CD4-positive, alpha-beta T cell treated with Interleukin-4 for 4 hours (primary cell): ENCODE data around the gene ANOS1.
"Not testable (repeated sequence)": the region's sequence is repeated elsewhere in the genome, so short reads cannot be mapped to it uniquely, and the experiment has no call there.

ENCODE experiments used
- DNase-seq: peaks from one replicate; pipeline ENCODE4 v3.0.0-alpha.2; 2020

Gene ANOS1, protein sequence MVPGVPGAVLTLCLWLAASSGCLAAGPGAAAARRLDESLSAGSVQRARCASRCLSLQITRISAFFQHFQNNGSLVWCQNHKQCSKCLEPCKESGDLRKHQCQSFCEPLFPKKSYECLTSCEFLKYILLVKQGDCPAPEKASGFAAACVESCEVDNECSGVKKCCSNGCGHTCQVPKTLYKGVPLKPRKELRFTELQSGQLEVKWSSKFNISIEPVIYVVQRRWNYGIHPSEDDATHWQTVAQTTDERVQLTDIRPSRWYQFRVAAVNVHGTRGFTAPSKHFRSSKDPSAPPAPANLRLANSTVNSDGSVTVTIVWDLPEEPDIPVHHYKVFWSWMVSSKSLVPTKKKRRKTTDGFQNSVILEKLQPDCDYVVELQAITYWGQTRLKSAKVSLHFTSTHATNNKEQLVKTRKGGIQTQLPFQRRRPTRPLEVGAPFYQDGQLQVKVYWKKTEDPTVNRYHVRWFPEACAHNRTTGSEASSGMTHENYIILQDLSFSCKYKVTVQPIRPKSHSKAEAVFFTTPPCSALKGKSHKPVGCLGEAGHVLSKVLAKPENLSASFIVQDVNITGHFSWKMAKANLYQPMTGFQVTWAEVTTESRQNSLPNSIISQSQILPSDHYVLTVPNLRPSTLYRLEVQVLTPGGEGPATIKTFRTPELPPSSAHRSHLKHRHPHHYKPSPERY

DNA sequence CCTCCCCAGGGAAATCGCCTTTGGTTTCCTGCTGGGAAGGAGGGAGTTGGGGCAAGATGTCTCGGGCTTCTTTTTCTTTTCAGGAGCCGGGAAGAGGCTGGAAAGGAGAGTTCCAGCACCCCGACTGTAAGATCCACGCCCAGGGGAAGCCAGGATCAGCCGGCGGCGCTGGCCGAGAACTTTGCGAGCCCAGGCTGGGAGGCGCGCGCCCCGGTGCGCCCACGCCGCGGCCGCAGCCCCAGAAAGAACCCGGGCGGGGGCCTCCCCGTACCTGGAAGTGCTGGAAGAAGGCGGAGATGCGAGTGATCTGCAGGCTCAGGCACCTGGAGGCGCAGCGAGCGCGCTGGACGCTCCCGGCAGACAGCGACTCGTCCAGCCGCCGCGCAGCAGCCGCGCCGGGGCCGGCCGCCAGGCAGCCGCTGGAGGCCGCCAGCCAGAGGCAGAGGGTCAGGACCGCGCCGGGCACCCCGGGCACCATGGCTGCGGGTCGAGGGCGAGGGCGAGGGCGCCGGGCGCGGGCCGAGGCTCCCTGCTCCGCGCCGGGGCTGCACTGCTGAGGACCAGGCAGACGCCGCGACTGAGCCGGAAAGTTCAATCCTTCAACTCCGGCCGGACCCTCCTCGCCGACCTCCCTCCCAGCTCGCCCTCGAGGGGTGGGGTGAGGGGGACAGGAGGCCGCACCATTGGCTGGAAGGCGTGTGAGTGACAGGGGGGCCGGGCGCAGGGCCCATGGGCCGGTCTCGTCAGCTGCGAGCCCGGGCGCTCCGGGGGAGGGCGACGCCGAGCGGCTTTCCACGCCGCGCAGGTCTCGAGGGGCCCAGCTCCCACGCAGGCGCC, at the start of gene ANOS1:
Gene ANOS1, minus strand, starts transcription at position 579 of the 837 bp plus-strand sequence. Its CDS starts 101 bp downstream, at position 478.
- DNase-seq, result no peak

DNA sequence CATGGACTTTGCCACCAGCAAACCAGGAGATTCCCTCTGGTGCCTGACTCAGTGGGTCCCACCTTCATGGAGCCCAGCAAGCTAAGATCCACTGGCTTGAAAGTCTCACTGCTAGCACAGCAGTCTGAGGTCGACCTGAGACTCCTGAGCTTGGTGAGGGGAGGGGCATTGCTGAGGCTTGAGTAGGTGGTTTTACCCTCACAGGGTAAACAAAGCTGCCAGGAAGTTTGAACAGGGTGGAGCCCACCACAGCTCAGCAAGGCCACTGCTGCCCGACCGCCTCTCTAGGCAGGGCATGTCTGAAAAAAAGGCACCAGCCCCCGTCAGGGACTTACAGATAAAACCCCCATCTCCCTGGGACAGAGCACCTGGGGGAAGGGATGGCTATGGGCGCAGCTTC, 41.2 kb upstream of the ANOS1 start:
- no peak for DNase-seq

DNA sequence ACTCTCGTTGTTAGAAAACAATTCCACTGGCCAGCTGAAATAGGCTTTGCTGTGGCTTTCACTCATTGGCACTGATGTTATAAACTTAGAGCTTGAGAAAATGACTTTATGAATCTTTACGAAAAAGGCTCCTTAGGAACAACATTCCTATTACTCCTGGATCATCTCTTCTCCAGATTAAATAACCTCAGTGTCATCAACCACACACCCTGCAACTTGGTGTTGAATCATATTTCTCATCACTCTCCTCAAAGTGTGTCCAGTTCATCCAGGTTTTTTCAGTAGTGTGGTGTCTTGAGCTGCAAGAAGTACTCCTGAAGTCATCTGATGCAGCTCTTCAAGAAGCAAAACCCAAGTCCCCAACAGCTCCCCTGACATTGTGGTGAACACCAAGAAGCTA, 28.1 kb upstream of the ANOS1 start:
- DNase-seq, result no peak

DNA sequence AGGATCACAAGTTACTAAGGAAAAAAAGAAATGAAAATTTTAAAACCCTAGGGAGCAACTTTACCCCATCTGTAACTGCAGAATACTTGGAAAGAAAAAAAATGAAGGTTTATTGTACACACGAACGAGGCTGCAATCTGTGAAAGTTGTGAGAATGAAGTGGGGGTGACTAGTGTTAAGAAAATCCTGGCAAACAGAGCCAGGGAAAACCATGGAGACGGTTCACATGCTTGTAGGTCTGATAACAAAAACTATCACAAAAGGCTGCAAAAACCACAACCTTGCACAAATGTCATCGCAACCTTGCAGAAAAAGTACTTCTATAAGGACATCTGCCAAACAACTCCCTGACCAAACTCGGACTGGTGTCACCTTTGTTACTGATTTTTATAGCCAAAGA, 26.8 kb upstream of the ANOS1 start:
- DNase-seq, result not testable (repeated sequence)

DNA sequence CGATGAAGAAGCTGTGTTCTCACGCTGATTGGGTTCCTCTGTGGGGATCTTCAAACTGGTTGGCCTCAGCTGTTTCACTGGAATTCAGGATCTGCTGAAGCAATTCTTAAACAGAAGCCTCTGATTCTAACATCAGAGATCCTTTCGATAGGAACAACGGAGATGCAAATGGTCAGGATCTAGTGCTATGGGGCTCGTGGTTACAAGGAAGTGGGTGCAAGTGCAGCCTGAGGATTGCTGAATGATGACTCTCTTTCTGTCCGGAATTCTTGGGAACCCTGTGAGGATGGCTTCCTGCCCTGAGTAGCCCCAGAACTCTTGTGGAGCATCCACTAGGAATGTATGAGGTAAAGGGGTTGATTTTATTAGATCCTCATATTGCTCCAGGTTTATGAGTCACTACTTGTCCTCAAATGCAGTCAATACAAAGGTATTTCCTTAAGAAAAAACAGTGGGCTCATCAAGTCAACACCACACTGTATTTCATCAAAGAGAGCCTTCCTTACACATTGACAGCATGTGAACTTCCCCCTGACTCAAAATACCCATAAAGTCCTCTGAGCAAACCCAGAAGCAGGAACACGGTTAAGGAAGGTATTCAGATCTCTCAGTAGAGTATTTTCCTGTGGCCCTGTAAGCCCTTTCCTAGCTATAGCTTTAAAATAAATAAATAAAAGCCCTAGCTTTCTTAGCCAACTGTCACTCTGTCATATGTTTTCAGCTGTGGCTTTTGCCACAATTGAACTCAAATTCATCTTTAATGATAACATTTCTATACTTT, 25.9 kb upstream of the ANOS1 start:
- not testable (repeated sequence) for DNase-seq

DNA sequence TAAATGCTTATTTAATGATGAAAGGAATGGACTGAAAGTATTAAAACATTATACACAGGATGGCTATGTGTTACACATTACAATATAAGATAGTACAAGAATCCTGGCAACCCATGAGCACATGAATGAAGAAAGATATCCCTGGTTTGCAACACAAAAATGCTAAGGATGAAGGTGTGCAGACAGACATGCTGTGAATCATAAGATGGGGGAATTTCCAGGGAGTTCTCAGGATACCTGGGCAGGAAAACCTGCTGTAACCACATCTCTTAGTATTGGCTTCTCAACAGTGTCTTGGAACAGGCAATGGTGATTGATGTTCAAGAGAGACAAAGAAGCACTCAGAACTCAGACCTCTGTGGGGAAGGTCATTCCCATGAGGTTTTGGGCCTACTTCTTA, 23.9 kb upstream of the ANOS1 start:
- no peak for DNase-seq

DNA sequence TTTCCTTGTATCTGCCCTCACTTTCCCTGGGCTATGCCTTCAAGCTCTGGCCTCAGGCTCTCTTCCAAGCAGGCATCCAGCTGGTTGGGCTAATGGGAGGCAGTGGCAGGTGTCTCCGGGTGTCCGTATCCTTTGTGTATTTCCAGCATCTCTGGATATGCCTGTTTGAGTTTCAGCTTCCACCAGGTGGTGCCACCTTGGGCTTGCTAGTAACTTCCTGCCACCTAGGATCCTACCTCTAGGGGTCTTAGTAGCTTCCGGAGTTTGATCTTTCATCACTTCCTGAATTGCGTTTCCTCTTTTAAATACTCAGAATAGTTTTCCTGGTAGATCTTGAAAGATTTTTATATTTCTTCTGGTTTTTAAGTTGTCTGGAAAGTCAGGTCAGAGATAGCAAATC, 23.2 kb upstream of the ANOS1 start:
- DNase-seq, result no peak

DNA sequence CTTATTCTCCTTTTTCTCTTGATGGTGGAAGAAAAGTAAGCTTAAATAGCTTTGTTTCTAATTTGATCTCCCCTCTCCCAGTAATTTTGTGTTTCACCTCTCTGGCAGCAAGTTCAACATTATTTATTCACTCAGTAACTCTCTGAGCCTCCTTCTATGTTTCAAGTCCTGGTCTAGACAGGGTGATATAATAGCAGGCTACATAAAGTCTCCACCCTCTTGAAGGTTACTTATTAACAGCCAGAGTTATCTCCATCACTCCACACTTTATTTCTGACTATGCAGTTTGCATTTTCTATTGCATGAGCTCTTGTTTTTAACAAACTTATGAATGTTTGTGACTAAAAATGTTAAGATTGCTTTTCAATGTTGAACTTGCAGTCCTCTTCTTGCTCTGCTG, 17.8 kb upstream of the ANOS1 start:
- no peak for DNase-seq

DNA sequence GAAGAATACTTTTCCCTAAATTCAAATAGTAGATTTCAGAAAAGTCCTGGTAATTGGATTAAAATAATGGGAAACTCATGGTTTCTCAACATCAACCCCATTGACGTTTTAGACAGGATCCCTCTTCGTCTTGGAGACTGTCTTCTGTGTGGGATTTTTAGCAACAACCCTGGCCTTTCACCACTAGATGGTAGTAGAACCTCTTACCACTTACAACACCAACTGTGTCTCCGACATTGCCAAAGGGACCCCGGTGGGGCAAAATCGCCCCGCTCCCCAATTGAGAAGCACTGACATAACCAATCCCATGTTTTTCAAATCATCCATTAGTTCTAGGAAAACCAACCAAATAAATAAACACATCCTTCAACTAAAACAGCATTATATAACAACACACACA, 16.9 kb upstream of the ANOS1 start:
- DNase-seq, result peak; percentile 11

DNA sequence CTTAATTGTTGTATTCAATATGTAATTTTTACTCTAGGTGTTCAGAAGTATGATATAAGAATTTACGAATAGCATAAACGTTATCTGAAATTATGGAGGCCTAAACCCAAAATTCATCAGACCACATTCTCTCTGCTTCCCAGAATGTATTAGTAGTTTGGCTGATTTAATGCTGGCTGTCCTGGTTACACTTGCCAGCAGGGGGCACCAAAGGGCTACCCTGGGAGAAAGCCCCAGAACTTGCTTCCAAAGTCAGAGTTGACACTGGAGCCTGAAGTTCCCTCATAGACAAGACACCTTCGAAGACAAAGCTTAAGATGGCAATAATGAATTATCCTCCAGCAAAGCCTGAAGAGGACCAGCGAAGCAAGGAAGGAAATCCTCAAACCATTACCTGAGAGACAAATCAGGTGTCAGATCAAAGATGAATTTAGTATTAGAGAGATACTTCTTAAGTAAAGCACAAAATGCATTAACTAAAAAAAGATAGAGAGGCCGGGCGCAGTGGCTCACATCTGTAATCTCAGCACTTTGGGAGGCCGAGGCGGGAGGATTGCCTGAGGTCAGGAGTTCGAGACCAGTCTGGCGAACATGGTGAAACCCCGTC, 11.3 kb upstream of the ANOS1 start:
- DNase-seq, result peak; percentile 24

DNA sequence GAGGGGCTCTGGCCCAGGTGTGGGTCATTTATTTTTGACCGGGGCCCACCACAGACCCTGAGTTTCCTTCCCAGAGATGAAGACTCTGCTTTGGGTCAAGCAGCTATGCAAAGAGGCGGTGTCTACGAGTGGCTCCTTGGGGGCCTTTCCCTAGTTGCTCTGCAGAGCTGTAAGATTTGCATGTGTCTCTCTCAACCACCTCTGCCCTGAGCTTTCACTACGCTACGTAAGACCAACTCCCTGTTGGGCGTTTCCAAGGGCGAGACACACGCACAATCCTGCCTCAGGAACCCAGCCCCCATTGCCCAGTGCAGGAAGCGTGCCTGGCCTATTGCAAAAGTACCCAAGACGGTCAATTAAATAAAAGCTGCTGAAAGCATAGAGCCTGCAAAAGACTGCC, 10.0 kb upstream of the ANOS1 start:
- DNase-seq, result no peak

DNA sequence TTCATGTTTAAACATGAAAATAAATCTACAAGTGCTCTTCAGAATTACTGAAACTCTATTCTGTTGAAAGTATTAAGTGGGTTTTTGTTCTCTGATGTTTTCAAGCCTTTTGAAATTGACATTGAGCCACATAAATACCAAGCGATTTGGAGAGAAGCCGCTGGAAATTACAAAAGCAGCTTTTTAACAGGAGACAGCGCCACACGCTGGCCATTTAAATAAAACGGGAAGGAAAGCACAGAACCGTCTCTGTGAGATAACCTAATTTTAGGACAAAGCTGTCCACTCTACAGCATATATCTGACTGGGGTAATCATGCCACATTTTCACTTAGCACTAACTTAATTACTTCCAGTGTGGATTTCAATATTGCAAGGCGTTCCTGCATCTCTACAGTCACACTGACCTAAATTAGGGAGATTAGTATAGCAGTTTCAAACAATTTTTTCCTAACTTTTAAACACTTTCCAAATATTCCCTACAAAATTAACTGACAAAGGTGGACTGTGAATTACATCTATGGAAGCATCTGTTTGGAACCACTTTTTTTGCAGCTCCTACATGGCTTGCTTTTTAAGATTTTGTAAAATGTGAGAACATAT, 6.8 kb upstream of the ANOS1 start:
- peak; percentile 17 for DNase-seq

DNA sequence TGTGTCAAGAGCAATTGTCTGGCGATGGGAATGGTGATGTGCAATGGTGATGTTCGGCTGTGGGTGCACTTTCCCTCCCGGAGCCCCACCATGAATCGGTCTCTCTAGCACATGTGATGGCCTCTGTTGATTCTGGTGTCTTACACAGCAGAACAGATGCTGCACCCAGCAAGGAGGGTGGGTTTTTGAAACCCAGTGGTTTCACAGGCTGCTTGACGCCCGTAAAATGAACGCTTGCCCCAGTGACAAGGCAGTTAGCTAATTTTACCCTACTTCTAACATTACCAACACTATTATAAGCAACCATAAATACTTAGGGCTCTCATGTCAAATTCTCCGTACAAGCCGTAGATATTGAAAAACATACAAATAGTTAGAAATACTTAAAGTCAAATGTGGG, 5.9 kb upstream of the ANOS1 start:
- DNase-seq, result no peak

DNA sequence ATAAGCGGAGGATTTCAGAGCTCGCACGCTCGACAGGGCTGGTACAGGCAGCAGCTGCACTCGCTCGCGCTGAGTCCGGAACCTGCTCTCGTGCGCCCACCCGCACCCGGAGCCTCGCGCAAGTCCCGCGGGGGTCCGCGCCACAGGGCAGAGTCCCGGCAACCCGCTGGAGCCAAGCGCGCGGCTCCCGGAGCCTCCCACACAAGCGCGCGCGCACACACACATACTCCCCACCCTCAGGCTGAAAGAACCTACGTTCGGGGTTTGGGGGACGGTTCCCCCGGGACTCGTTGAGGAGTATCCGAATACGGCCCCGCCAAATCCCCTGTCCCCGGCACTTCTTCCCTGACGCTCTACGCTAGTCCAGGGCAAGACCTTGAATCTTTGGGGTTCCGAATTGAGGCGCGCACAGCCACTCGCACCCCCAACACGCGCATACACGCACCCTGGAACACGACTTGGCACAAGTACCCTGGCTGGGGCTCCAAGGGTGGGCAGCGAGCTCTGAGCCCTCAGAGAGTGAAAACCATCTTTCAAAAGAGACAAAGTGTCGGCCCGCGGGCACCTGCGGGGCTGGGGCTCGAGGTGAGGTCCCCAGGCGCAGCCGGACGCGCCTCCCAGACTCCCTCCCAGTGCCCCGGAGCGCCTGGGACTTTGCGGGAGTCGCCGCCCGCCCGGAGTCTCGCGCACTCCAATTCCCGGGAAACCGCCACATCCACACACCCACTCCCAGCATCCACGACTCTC, 952 bp downstream of the ANOS1 start:
- no peak for DNase-seq

DNA sequence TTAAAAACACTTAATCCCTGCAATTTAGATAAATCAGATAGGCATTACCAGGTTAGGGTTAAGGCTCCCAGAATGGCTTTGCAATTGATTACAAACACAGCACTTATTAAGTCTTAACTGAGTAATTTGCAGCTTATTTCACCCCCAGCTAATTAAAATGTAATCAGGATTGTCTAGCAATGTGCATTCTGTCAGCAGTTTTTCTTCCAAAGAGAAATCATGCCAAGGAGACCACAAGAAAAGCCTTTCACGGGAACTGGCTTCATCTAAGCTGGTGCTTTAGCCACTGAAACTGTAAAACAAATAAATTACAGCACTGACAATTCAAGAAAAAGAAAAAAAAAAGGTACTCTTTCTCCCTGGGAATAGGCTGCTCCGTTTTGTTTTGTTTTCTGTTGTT, 2.1 kb downstream of the ANOS1 start:
- DNase-seq, result no peak

DNA sequence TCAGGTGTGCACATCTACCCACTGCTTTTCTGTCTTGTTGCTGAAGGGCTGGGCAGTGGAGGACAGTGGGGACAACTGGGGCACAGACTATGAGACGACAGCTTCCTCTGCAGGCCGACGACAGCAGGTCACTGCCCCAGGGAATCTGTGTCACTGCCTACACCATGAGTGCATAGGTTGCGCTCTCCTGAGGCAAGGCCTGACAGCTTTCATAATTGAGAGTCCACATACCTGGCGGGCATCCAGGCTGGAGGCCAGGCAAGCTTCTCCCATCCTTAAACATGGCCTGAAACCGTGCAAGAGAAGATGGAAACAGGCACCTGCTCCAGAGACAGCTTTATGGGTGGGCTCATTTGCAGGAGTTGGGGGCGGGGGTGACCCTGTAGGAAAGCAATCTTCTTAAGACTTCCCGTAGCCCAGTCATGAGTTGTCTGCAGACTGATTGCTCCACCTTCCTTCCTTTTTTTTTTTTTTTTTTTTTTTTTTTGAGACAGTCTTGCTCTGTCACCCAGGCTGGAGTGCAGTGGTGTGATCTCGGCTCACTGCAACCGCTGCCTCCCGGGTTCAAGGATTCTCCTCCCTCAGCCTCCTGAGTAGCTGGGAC, 2.9 kb downstream of the ANOS1 start:
- no peak for DNase-seq

DNA sequence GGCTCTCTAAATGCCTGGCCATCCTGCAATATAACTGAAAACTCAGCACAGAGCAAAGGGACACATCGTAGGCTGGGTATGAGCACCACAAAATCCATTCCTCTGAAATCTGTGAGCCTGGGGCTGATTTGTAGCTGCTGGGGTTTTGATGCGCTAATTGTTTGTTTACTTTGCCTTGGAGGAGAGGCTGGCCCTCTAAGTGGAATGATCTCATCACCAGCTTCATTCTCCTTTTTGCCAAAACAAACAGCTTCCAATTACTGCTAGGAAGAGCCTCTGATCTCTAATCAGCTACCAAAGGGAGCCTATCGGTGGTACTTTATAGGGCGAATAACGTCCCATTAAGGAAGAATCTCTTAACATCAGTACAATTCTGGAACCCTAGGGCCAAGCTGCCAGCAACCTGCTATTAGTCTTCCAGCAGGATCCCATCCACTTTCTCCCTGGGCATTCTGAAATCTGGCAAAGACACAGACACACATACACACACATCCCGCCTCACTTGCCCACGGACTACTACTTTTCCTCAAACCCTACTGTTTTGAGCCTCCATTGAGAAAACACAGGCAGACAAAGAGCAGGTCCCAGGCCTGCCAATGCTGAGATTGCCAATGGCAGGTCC, 5.8 kb downstream of the ANOS1 start:
- no peak for DNase-seq

DNA sequence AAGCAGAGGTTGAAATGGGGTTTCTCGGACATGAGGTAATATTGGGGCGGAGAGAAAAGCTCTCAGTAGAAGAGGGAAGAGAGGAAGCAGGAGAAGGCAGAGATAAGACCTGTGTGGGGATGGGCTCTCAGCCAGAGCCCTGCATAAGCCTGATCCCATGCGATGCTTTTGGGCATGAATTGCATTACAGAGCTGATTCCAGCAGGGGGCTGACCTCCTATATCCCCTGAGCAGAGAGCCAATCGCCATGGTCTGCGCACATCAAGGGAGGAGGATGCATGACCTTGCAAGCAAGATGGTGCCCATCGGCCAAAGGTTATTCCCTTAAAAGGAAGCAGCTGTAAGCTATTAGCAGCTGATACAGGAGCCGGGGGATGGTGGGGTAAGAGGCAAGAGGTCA, 7.6 kb downstream of the ANOS1 start:
- no peak for DNase-seq

DNA sequence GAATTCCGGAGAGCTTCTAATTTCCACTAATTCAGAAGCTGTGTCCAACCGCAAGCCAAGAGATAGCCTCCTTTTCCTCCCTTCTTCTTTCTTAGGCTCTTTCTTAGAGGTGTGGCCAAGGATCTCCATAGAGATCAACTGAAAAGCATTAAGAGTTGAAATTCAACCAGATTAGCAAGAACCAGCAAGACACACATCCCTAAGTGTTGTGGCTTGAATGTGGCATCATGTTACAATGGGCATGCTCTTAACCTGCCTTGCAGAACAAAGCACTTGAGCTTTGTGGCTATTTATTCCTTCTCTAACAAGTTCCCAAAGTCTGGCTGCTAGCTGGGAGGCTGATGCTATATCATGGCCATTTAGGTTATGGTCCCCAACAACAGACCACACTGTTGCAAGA, 10.4 kb downstream of the ANOS1 start:
- DNase-seq, result no peak

DNA sequence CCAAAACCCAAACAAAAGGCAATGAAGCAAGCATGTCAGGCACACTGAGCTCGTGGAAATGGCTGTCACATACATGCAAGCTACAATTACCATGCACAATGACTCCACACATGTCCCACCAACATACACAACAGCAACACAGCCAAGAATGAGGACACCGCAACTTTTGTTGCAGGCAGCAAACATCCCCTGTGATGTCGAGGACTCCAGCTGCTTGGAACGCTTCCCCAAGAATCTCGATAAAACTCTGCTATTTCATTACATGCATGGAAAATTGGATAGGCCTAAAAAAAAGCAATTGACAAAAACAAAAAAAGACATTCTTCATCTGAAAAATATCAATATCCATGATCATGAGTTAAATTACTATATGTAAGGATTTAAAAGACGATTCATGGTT, 11.8 kb downstream of the ANOS1 start:
- DNase-seq, result no peak
